Cardiac septum (tissue), 1 donor: ENCODE data around the gene SYCE3. TPM values are rescaled to one million over a fixed set of nuclear protein-coding genes. Genes with fewer than 3 reads are reported as not detected.
"Not testable (repeated sequence)": the region's sequence is repeated elsewhere in the genome, so short reads cannot be mapped to it uniquely, and the experiment has no call there.

Experiments
- DNase-seq: peaks from one replicate; pipeline ENCODE4 v3.0.0-alpha.2; 2020; ENCODE audit warnings: low spot score
- intact Hi-C: fragments of 100-400 bp; cut with DNase I; formaldehyde crosslinking; loops from one replicate; pipeline ENCODE4 v1.14.0; 2022
- long read RNA-seq: library from polyadenylated mRNA; unstranded; transcript quantifications from one replicate; pipeline ENCODE4 v2.0.0, GENCODE V29; 2021
- total RNA-seq: library from RNA; stranded (reverse); fragmentation: NEBNext Ultra II Directional; extraction: Animal tissue kit (Norgen Biotek cat#: 25700); gene quantifications from one replicate; pipeline ENCODE4 v1.2.1, GENCODE V29; 2021
- donor health status: DM: no; HTN: no; CAD: no.

The SYCE3 gene, protein sequence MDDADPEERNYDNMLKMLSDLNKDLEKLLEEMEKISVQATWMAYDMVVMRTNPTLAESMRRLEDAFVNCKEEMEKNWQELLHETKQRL
- total RNA-seq = not detected
- long read RNA-seq = 0 reads

DNA sequence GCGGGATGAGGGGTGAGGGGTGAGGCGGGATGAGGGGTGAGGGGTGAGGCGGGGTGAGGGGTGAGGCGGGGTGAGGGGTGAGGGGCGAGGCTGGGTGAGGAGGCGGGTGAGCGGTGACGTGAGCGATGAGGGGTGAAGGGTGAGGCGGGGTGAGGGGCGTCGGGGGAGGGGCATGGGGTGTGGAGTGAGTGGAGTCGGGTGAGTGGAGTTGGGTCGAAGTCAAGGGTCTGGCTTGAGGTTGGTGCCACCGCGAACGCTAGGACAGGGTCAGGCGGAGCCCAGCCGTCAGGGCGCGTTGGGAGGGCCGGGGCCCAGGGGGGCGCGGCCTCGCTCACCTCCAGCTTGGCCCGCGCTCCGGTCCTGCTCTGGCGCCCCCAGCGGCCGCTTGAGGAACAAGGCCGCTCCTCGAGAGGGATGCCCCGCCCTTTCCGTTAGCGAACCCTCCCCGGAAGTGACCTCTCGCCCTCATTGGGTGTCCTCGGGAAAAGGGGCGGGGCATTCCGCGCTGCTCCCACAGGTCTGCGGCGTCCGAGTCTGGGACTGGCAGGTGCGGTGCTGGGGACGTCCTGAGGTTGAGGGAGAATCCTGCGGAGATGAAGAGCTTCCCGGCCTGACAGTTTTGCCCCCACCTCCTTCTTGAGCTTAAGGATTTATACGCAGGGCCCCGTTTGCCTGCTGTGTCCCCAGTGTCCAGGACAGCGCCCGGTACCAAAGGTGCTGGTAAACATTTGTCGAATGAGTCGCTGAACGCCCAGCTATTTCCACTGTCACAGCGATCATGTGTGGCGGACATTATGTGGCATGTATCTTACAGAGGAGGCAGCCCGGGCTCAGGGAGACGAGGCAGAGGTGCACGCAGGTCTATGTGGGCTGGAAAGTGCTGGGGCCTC lies at the start of gene SYCE3:
Gene SYCE3, minus strand, starts transcription at position 397 of the 890 bp plus-strand sequence. CDS start 6,514 bp downstream, outside the sequence.
- peak; percentile 100 for DNase-seq
- intact Hi-C loops = loop anchor here (1.0 to 5.0 kb wide), 3 partner anchors 16 to 35 kb away; partner anchors contain the start of genes CHKB, CPT1B and SCO2

DNA sequence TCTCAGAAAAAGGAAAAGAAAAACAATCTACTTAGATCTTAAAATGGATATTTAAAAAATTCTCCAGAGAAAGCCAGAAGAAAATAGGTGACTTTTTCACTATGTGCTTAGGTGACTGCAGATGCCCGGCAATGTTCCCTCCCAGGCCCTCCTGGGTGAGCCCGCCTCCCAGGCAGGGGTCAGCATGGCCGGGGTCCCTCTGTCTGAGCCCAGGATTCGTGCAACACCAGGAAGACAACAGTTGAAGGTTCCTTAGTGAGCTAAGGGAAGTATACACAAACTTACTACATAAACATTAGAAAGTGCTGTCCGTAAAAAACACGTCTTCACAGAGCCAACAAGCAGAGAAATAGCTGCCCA lies 49.4 kb upstream of the SYCE3 start:
- DNase-seq = no peak
- intact Hi-C loops = no loop called here

DNA sequence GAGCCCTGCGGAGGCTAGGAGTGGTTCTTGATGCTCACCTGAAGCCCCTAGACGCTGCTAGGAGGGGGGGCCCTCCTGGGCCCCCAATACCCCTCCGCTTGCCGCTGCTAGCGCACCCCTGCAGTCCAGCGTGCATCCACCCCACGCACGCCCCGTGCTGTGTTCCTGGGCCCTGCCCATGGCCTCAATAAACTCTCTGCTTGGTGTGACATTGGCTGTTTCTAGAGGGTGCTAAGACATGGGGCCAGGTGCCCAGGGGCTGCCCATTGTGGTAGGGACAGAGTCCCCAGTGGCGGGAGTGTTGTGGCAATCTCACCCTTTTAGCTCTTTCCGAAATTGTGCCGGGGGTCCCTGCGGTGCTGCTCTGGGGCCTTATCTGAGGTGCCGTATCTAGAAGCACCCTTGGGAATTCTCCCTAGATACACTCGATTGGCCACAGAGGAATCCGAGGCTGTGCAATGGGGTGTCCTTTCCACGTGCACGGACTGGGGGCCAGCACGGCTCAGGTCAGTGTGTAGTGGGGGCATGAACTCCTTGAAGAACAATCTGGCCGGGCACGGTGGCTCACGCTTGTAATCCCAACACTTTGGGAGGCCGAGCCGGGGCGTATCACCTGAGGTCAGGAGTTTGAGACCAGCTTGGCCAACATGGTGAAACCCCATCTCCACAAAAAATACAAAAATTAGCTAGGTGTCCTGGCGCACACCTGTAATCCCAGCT lies 48.8 kb upstream of the SYCE3 start:
- DNase-seq = peak; percentile 63
- intact Hi-C loops = no loop called here

DNA sequence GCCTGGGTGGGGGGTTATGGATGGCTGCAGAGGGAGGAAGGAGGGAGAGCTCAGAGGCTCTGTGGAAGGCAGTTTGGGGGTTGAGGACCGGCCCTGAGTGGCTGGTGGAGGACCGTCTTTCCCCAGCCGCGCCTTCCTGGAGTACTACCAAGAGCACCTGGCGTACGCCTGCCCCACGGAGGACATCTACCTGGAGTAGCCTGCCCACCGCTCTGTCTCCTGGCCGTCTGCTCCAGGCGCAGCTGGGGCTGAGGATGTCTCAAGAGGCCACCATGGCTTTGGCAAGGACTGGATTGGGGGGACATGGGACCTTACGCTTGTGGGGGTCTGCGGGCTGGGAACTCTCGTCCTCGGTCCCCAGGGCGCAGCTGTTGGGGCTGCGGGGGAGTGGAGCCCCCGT lies 47.9 kb upstream of the SYCE3 start:
- intact Hi-C loops = no loop called here
- DNase-seq = peak; percentile 68

DNA sequence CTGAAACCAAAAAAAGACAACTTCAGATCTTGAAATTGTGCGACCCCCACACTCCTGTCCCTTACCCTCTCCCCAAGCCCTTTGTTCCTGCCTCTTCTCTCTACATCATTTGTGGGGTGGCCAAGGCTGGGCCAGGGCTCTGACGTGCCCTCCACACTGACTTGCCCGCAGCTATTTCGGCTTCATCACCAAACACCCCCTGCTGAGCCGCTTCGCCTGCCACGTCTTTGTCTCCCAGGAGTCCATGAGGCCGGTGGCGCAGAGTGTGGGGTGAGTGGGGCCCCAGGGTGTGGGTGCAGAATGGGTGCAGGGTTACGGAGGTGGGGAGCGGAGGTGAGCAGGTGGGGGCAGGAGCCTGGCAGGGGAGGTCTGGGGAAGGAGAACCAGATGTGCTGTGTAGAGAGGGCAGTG lies 47.3 kb upstream of the SYCE3 start:
- DNase-seq = peak; percentile 65
- intact Hi-C loops = no loop called here

DNA sequence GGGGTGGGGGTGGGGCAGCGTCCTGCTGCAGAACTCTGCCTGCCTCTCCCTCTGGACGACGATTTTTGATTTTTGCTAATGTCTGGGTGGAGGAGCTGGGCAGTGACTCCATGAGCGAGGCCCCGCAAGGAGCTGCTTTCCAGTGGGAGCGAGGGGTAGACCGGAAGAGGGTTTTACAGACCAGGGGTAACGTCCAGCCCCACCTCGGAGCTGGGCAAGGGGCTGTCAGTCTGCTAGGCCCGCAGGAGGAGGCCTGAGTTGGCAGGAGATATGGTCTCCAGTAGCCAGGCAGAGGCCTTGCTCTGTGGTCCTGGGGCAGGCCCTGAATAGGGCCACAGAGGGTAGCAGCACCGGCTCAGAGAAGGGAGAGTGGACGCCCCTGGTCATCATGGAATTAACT lies 46.9 kb upstream of the SYCE3 start:
- intact Hi-C loops = no loop called here
- DNase-seq = no peak

DNA sequence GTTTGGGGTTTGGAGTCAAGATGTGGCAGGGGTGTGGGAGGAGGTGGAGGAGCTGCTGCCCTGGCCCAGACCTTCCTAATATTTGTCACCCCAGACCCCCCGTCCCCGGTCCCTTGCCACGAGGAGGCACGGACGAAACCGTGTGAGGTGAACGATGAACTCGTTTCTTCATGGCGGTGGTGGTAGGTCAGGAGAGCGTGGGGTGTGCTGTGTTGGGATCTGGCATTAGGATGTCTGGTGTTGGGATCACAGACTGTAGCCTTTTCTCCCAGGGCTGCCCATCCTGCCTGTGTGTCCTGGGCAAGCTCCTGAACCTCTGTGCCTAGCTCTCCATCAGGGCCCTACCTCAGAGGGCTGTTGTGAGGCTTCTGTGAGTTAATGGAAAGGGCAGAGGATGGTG lies 46.3 kb upstream of the SYCE3 start:
- DNase-seq = peak; percentile 35
- intact Hi-C loops = no loop called here

DNA sequence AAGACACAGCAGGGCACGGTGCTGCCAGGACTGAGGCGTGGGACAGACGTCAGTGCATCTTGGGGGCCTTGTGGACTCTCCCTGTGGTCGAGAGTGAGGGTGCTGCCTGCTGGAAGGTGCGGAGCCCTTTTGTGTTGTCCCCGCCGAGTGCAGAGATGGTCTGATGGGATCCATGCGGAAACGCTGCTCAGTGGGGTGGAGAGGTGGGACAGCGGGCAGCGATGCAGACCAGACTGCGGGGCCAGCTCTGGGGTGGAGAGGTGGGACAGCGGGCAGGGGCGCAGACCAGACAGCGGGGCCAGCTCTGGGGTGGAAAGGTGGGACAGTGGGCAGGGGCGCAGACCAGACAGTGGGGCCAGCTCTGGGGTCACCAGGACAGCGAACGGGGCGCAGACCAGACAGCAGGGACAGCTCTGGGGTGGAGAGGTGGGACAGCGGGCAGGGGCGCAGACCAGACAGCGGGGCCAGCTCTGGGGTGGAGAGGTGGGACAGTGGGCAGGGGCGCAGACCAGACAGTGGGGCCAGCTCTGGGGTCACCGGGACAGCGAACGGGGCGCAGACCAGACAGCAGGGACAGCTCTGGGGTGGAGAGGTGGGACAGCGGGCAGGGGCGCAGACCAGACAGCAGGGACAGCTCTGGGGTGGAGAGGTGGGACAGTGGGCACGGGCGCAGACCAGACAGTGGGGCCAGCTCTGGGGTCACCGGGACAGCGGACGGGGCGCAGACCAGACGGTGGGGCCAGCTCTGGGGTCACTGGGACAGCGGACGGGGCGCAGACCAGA lies 45.5 kb upstream of the SYCE3 start:
- peak; percentile 73 for DNase-seq
- intact Hi-C loops = not testable (repeated sequence)

DNA sequence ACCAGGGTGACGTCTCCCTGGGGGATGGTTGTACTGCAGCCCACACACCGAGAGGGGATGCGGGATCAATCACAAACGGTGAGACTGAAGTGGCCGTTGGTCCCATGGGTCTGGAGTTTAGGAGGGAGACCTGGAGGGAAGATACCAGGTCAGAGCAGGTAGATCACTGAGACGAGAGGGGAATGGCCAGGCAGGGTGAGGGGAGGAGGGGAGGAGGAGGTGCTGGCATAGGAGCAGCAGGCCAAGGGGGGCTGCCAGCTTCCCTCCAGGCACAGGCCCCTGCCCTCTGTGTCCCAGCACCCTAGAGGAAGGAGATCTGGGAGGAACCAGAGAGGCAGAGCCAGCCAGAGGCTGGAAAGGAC lies 44.9 kb upstream of the SYCE3 start:
- intact Hi-C loops = no loop called here
- DNase-seq = peak; percentile 60

DNA sequence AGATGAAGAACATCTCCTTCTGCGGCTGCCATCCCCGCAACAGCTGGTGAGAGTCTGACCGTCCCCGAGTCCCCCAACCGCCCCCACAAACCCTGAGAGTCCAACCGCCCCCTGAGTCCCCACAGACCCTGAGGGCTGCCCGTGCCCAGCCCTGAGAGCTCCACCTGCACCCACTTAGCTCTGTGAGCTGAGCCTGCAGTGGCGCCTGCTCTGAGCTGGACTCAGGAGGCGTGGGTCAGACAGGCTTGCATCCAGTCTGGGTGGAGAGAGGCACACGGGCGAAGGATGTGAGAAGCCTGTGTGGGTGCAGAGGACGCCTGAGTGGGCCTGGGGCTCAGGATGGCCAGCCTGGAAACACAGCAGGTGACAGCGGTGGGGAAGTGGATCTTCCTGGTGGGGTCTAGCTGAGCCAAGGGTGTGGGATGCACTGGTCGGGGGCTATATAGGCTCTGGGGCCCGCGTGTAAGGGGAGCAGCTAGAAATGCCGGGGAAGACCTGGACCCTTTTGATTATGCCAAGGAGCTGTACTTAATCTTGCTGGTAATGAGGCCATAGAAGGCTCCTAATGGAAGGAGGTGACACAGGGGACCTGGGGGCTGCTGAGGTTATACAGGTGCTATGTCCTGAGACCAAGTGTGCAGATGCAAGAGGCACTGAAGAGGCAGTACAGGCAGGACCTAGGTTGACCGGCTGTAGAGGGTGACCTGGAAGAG lies 44.4 kb upstream of the SYCE3 start:
- intact Hi-C loops = no loop called here
- DNase-seq = peak; percentile 43

DNA sequence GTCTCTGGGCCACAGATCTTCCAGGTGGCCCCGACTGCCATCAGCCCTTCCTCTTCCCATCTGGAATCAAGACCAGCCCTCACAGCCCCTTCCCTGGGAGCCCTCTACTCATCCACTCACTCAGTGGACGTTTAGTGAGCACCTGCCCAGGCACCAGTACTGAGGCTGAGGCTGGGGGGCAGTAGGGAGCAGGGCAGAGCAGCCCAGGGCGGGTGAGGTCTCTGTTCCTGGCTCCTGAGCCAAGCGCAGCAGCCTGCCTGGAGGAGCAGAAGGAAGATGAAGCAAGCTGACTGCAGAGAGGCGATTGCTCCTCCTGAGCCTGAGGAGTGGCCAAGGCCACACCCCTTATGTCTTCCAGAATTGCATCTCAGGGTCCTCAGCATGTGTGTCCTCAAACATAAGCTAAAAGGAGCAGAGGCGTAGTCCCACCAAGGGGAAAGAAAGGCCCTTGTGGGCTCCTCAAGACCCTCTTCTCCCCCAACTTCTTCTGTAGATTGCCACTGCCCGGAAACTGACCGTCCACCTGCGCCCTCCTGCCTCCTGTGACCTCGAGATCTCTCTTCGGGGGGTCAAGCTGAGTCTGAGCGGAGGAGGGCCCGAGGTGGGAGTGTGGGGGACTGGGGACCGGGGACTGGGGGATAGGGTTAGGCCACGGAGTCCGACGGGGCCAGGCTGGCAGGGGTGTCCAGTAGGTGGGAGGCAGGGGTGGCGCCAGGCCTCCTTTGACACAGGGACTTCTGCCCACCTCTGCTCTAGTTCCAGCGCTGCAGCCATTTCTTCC lies 43.6 kb upstream of the SYCE3 start:
- peak; percentile 47 for DNase-seq
- intact Hi-C loops = no loop called here

DNA sequence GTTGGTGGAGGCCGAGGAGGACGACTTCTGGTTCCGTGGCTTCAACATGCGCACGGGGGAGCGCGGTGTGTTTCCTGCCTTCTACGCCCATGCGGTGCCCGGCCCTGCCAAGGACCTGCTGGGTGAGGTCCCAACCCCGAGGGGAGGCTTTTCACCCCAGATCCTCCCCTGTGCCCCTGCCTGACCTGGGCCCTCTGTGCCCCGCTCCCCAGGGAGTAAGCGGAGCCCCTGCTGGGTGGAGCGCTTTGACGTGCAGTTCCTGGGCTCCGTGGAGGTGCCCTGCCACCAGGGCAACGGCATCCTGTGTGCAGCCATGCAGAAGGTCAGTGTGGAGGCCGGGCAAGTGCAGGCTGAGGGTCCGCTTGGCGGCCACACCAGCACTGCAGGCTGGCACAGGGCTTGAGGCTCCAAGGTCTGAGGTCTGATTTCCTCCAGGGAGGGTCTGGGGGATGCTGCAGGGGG lies 42.9 kb upstream of the SYCE3 start:
- DNase-seq = peak; percentile 53
- intact Hi-C loops = no loop called here

DNA sequence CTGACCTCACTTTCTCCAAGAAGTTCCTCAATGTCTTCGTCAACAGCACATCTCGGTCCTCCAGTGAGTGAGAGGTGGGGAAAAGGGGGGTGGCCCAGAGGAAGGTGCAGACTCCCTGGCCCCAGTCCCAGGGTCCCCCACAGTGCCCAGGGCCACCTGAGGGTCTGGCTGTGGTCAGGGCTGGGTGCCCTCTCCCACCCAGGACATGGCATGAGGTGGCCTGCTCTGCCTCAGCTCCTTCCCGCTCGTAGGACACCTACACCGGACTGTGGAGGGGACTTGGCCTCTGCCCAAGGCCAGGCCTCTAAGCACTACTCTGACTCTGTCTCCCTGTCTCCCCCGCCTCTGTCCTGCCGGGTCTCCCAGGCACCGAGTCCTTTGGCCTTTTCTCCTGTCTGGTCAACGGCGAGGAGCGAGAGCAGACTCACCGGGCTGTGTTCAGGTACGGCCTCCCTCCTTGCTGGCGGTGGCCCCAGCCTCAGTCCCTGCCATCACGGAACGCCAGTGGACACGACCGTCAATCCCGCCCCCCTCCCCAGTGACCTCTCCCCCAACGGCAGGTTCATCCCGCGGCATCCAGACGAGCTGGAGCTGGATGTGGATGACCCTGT lies 42.4 kb upstream of the SYCE3 start:
- peak; percentile 68 for DNase-seq
- intact Hi-C loops = no loop called here

DNA sequence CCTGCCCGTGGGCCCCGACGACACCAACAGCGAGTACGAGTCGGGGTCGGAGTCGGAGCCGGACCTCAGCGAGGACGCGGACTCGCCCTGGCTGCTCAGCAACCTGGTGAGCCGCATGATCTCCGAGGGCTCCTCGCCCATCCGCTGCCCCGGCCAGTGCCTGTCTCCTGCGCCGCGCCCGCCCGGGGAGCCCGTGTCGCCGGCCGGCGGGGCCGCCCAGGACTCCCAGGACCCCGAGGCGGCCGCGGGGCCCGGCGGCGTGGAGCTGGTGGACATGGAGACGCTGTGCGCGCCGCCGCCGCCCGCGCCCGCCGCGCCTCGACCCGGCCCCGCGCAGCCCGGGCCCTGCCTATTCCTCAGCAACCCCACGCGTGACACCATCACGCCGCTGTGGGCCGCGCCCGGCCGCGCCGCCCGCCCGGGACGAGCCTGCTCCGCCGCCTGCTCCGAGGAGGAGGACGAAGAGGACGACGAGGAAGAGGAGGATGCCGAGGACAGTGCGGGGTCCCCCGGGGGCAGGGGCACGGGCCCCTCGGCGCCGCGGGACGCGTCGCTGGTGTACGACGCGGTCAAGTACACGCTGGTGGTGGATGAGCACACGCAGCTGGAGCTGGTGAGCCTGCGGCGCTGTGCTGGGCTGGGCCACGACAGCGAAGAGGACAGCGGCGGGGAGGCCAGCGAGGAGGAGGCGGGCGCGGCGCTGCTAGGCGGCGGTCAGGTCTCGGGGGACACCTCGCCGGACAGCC lies 41.7 kb upstream of the SYCE3 start:
- intact Hi-C loops = no loop called here
- peak; percentile 35 for DNase-seq

DNA sequence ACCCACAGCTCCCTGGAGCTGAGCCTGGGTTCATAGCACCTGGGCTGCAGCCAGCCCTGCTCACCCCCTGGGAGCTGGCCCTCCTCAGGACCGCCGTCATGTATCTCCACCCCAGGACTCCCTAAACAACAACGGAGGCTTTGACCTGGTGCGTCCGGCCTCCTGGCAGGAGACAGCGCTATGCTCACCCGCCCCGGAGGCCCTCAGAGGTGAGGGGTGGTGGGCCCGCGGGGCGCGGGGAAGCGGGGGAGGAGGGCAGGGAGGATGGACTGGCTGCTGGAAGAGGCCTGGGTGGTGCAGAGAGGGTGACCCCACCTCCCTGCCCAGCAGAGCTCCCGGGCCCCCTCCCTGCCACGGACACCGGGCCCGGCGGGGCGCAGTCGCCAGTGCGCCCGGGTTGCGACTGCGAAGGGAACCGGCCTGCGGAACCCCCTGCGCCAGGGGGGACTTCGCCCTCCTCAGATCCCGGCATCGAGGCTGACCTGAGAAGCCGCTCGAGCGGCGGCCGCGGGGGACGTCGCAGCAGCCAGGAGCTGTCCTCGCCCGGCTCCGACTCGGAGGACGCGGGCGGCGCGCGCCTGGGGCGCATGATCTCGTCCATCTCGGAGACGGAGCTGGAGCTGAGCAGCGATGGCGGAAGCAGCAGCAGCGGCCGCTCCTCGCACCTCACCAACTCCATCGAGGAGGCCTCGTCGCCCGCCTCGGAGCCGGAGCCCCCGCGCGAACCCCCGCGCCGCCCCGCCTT lies 41.0 kb upstream of the SYCE3 start:
- intact Hi-C loops = no loop called here
- peak; percentile 51 for DNase-seq

DNA sequence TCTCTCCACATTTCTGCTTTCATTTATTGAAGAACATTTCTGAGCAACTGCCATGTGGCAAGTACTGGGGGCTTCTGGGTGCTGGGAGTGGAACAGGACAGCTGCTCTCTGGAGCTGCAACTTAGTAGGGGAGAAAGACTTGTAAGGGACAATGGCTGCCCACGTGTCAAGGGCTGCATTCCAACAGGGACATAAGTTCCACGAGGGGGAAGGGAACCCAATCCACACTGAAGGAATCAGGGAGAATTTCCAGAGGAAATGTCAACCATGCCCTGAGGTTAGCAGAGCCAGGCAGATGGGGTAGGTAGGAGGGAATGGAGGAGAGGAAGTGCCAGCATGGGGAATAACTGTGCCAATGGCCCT lies 39.6 kb upstream of the SYCE3 start:
- intact Hi-C loops = no loop called here
- peak; percentile 27 for DNase-seq
